ENCODE results near the gene POMZP3.
"Not testable (repeated sequence)": the region's sequence is repeated elsewhere in the genome, so short reads cannot be mapped to it uniquely, and the experiment has no call there.

DNA sequence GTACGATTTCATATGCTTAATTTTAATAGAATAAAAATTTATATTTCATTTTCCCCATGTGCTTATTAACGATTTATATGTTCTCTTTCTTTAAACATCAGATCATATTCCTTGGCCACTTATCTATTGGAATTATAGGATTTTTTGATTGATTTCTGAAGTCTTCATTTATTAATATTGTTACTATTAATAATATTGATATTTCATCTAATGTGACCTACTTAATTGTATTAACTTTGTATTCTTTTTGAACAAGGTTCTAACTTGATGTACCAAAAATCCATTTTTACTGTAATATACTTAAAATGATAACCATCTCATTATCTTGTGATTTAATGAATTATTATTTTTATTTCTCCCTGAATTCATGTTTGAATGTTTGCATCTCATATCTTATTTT is 48.7 kb upstream of the POMZP3 start:
- not testable (repeated sequence) for TF ChIP-seq CTCF (IDR thresholded peaks at IDR 0.05; ENCODE audit: low read depth, low read length, missing input control); RXRA (IDR thresholded peaks at IDR 0.05); ATF3 (IDR thresholded peaks at IDR 0.05); YY1 (IDR thresholded peaks at IDR 0.05); HNF4G (IDR thresholded peaks at IDR 0.05); TAF1 (conservative IDR thresholded peaks at IDR 0.05)
- TF ChIP-seq, protein P1, sequence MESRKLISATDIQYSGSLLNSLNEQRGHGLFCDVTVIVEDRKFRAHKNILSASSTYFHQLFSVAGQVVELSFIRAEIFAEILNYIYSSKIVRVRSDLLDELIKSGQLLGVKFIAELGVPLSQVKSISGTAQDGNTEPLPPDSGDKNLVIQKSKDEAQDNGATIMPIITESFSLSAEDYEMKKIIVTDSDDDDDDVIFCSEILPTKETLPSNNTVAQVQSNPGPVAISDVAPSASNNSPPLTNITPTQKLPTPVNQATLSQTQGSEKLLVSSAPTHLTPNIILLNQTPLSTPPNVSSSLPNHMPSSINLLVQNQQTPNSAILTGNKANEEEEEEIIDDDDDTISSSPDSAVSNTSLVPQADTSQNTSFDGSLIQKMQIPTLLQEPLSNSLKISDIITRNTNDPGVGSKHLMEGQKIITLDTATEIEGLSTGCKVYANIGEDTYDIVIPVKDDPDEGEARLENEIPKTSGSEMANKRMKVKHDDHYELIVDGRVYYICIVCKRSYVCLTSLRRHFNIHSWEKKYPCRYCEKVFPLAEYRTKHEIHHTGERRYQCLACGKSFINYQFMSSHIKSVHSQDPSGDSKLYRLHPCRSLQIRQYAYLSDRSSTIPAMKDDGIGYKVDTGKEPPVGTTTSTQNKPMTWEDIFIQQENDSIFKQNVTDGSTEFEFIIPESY (IDR thresholded peaks at IDR 0.05) = not testable (repeated sequence)
